Measurements from ENCODE around the gene CCDC68. TPM values are rescaled to one million over a fixed set of nuclear protein-coding genes. Genes with fewer than 3 reads are reported as not detected.

Gene CCDC68, protein sequence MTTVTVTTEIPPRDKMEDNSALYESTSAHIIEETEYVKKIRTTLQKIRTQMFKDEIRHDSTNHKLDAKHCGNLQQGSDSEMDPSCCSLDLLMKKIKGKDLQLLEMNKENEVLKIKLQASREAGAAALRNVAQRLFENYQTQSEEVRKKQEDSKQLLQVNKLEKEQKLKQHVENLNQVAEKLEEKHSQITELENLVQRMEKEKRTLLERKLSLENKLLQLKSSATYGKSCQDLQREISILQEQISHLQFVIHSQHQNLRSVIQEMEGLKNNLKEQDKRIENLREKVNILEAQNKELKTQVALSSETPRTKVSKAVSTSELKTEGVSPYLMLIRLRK
- total RNA-seq = 20.2 and 36.8 TPM in 2 replicates

DNA sequence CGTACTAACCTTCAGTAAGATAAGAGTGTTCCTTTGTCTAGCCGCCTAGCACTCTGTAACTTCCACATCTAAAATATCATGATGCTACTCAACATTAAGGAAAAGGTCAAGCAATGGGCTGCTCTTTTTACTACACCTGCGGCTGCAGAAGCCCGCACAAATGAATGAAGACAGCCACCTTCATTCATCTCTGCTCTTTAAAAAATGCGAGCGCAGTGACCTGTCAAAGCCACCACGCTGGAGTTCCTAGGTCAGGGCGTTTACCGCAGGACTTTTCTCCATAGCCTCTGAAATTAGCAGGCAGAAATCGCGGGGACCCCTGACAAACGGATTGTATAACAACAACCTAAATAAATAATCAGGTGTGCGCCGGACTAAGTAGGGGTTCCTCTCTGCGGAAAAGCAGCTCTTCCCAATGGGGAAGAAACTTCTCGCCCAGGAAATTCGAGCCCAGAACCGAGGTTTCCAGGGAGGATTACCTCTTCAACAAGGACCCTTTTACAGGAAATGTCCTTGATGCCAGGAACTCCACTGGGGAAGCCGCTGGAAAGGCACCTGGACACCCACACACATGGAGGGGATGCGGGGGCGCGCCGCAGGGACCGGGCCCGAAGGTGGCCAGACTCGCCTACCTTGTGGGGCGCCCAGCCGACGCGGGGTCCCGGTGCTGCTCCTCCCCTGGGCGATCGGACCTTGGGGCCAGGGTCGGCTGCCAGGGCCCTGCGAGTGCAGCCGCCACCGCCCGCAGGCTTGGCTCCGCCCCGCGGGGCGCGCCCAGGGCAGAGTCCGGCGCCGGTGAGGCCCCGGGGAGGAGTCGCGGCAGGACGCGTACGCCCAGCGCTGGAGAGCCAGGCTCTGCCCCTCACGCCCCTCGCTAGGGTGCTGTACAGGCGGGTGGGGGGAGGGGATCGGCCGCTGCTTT lies at the start of gene CCDC68:
CCDC68 (minus strand) TSS at position 758 of the 922 bp plus-strand sequence. CDS start 16,670 bp downstream, outside the sequence.

Other genes with a start within 250 kb of the CCDC68 start
- gene RAB27B, start 131.0 kb downstream of the CCDC68 start, total RNA-seq = 0.08 and 7.5 TPM in 2 replicates

All from epithelial cell of alveolus of lung (primary cell).